Neural cell (in vitro differentiated cells): ENCODE results near the gene WARS2. TPM values are rescaled to one million over a fixed set of nuclear protein-coding genes. Genes with fewer than 3 reads are reported as not detected.

Experiments used
- H2AFZ ChIP-seq: fragments of 200-600, 300-800 bp; sonication (generic), shearing (Covaris generic); 2 replicates; pipeline ENCODE4 v1.6.0; 2014; ENCODE audit warnings: low read depth, mild to moderate bottlenecking, antibody characterized with exemption, low read length, moderate library complexity
- H3F3A ChIP-seq: fragments of 200-600 bp; shearing (Covaris generic); 2 replicates; pipeline ENCODE4 v1.6.1; 2016; ENCODE audit warnings: mild to moderate bottlenecking, moderate library complexity, mixed read lengths, antibody characterized with exemption, low read length; ENCODE audit not compliant: insufficient read depth, poor library complexity, severe bottlenecking
- H3K27ac ChIP-seq: fragments of 200-600, 300-800 bp; sonication (generic), shearing (Covaris generic); 2 replicates; pipeline ENCODE4 v1.5.1; 2014; ENCODE audit warnings: mild to moderate bottlenecking, low read length, moderate library complexity
- H3K27me3 ChIP-seq: fragments of 300-800, 200-600 bp; sonication (generic), shearing (Covaris generic); 2 replicates; pipeline ENCODE4 v1.6.0; 2014; ENCODE audit warnings: mild to moderate bottlenecking, low read depth, low read length, moderate library complexity; ENCODE audit not compliant: insufficient read depth
- H3K36me3 ChIP-seq: fragments of 300-800, 200-600 bp; sonication (generic), shearing (Covaris generic); 2 replicates; pipeline ENCODE4 v1.5.1; 2014; ENCODE audit warnings: mild to moderate bottlenecking, antibody characterized with exemption, low read length, moderate library complexity; ENCODE audit not compliant: insufficient read depth
- H3K4me2 ChIP-seq: fragments of 300-800, 200-600 bp; sonication (generic), shearing (Covaris generic); 2 replicates; pipeline ENCODE4 v1.6.0; 2014; ENCODE audit warnings: mild to moderate bottlenecking, low read length
- H3K4me3 ChIP-seq: fragments of 300-800, 200-600 bp; sonication (generic), shearing (Covaris generic); 2 replicates; pipeline ENCODE4 v1.5.1; 2014; ENCODE audit warnings: mild to moderate bottlenecking, low read length, moderate library complexity
- H3K79me2 ChIP-seq: fragments of 200-600 bp; shearing (Covaris generic); replicated peaks from 2 replicates; pipeline ENCODE4 v1.6.0; 2014; ENCODE audit warnings: mild to moderate bottlenecking, low read length, moderate library complexity; ENCODE audit not compliant: insufficient read depth
- H3K9ac ChIP-seq: fragments of 300-800, 200-600 bp; sonication (generic), shearing (Covaris generic); 2 replicates; pipeline ENCODE4 v1.6.1; 2016; ENCODE audit warnings: mild to moderate bottlenecking, low read length, mixed read lengths
- H3K9me2 ChIP-seq: fragments of 200-600 bp; shearing (Covaris generic); 2 replicates; pipeline ENCODE4 v1.6.1; 2016; ENCODE audit warnings: mild to moderate bottlenecking, low read length, mixed read lengths; ENCODE audit not compliant: insufficient read depth
- H3K9me3 ChIP-seq: fragments of 200-600, 300-800 bp; sonication (generic), shearing (Covaris generic); 2 replicates; pipeline ENCODE4 v1.6.1; 2016; ENCODE audit warnings: mild to moderate bottlenecking, mixed run types, low read length, moderate library complexity, mixed read lengths
- H4K20me1 ChIP-seq: fragments of 200-600 bp; shearing (Covaris generic); 2 replicates; pipeline ENCODE4 v1.6.1; 2016; ENCODE audit warnings: mild to moderate bottlenecking, mixed run types; ENCODE audit not compliant: insufficient read depth
- CTCF ChIP-seq: fragments of 450-650 bp; IDR thresholded peaks from 2 replicates; pipeline ENCODE4 v1.5.1; 2014; ENCODE audit warnings: antibody characterized with exemption, mild to moderate bottlenecking, moderate library complexity; ENCODE audit not compliant: poor library complexity, severe bottlenecking
- EP300 ChIP-seq: fragments of 450-650 bp; conservative IDR thresholded peaks from 2 replicates; pipeline ENCODE4 v1.6.1; 2014; ENCODE audit warnings: antibody characterized with exemption, mild to moderate bottlenecking, moderate library complexity; ENCODE audit not compliant: poor library complexity, severe bottlenecking
- EZH2 ChIP-seq: fragments of 200-600, 300-800 bp; shearing (Covaris generic), sonication (generic); IDR thresholded peaks from 2 replicates; pipeline ENCODE4 v1.6.1; 2014; ENCODE audit warnings: antibody characterized with exemption, low read length, borderline replicate concordance, mild to moderate bottlenecking; ENCODE audit not compliant: insufficient read depth, poor library complexity, severe bottlenecking
- MXI1 ChIP-seq: fragments of 450-650 bp; conservative IDR thresholded peaks from 2 replicates; pipeline ENCODE4 v1.6.1; 2014; ENCODE audit warnings: antibody characterized with exemption, mild to moderate bottlenecking; ENCODE audit not compliant: poor library complexity, severe bottlenecking
- POLR2AphosphoS5 ChIP-seq: IDR thresholded peaks from 2 replicates; pipeline ENCODE4 v1.6.1; 2012
- RAD21 ChIP-seq: fragments of 450-650 bp; conservative IDR thresholded peaks from 2 replicates; pipeline ENCODE4 v1.6.1; 2014; ENCODE audit warnings: antibody characterized with exemption, mild to moderate bottlenecking, moderate library complexity
- REST ChIP-seq: IDR thresholded peaks from 2 replicates; pipeline ENCODE4 v1.6.1; 2012; ENCODE audit warnings: borderline replicate concordance
- SMC3 ChIP-seq: fragments of 450-650 bp; conservative IDR thresholded peaks from 2 replicates; pipeline ENCODE4 v1.6.1; 2014; ENCODE audit warnings: antibody characterized with exemption, mild to moderate bottlenecking, moderate library complexity; ENCODE audit not compliant: poor library complexity
- TAF1 ChIP-seq: IDR thresholded peaks from 2 replicates; pipeline ENCODE4 v1.6.1; 2012; ENCODE audit warnings: low read depth
- polyA plus RNA-seq: library from polyadenylated mRNA; depleted of rRNA; stranded (reverse); fragments of >200 nt; gene quantifications from 2 replicates; pipeline ENCODE4 v1.2.3, GENCODE V29; 2014

Gene WARS2
- polyA plus RNA-seq, 1 donor from 2014 or later = 4.7 TPM

GRCh38 chr1:119046429-119046784 is 94.0 kb downstream of the WARS2 start:
- Histone ChIP-seq H3K27ac (no peak overlapping the region), H3K27me3 (no peaks in the 10 kb centered on the region), H3F3A (no peaks in the 10 kb centered on the region), H3K79me2 (no peaks in the 10 kb centered on the region), H3K36me3 (no peaks in the 10 kb centered on the region), H3K4me3 (no peak overlapping the region), H3K9ac (no peak overlapping the region), H4K20me1 (no peaks in the 10 kb centered on the region), H2AFZ (no peak overlapping the region), H3K4me2 (no peak overlapping the region), H3K9me3 (no peaks in the 10 kb centered on the region), H3K9me2 (no peaks in the 10 kb centered on the region)
- no peak for TF ChIP-seq TAF1

GRCh38 chr1:119045096-119045746 is 95.2 kb downstream of the WARS2 start:
- no peaks in the 10 kb centered on the region for H3K36me3 ChIP-seq
- no peaks in the 10 kb centered on the region for H3K9me2 ChIP-seq
- H3K27ac ChIP-seq = no peak overlapping the region
- H3K9me3 ChIP-seq = no peaks in the 10 kb centered on the region
- no peak for TF ChIP-seq CTCF
- no peak for TF ChIP-seq TAF1
- no peak for TF ChIP-seq EP300
- TF ChIP-seq POLR2AphosphoS5 = no peak
- TF ChIP-seq MXI1 = no peak
- TF ChIP-seq REST = no peak
- TF ChIP-seq EZH2 = no peak
- TF ChIP-seq RAD21 = no peak
- no peak for TF ChIP-seq SMC3
- H4K20me1 ChIP-seq = no peaks in the 10 kb centered on the region
- no peak overlapping the region for H2AFZ ChIP-seq
- H3F3A ChIP-seq = no peaks in the 10 kb centered on the region
- H3K9ac ChIP-seq = no peak overlapping the region
- no peak overlapping the region for H3K4me2 ChIP-seq
- no peaks in the 10 kb centered on the region for H3K27me3 ChIP-seq
- no peaks in the 10 kb centered on the region for H3K79me2 ChIP-seq
- no peak overlapping the region for H3K4me3 ChIP-seq

GRCh38 chr1:119040906-119041305 is 99.5 kb downstream of the WARS2 start:
- Histone ChIP-seq H3K4me3 (no peak overlapping the region), H4K20me1 (no peaks in the 10 kb centered on the region), H3K9me2 (no peaks in the 10 kb centered on the region), H3K9me3 (no peaks in the 10 kb centered on the region), H3K27ac (no peak overlapping the region), H3K27me3 (no peaks in the 10 kb centered on the region), H3K36me3 (no peaks in the 10 kb centered on the region), H3K4me2 (no peak overlapping the region), H3K79me2 (no peaks in the 10 kb centered on the region), H3F3A (no peaks in the 10 kb centered on the region), H2AFZ (no peak overlapping the region), H3K9ac (no peak overlapping the region)
- TF ChIP-seq MXI1 (no peak), TAF1 (no peak), CTCF (no peak), POLR2AphosphoS5 (no peak), RAD21 (no peak), EZH2 (no peak), EP300 (no peak), SMC3 (no peak), REST (no peak)
